Measurements from ENCODE around the gene ZNF808.
"Not testable (repeated sequence)": the region's sequence is repeated elsewhere in the genome, so short reads cannot be mapped to it uniquely, and the experiment has no call there.

ZNF808 gene

GRCh38 chr19:52527134-52527955, at the start of gene ZNF808:
Gene ZNF808, plus strand, starts transcription at chr19:52527668. Its CDS starts 15,617 bp downstream, at chr19:52543285.
- DNase-seq = peak; percentile 93 to 94

- DNase-seq = not testable (repeated sequence)
Observed at GRCh38 chr19:52484111-52484743, 43.2 kb upstream of the ZNF808 start.

- DNase-seq = not testable (repeated sequence)
Observed at GRCh38 chr19:52485064-52485463, 42.4 kb upstream of the ZNF808 start.

GRCh38 chr19:52485561-52486240, 41.8 kb upstream of the ZNF808 start:
- DNase-seq = not testable (repeated sequence)

GRCh38 chr19:52492201-52492993, 35.1 kb upstream of the ZNF808 start:
- DNase-seq = no peak

GRCh38 chr19:52492994-52493470, 34.4 kb upstream of the ZNF808 start:
- no peak for DNase-seq

- no peak for DNase-seq
Observed at GRCh38 chr19:52494518-52494917, 33.0 kb upstream of the ZNF808 start.

GRCh38 chr19:52498571-52498970, 28.9 kb upstream of the ZNF808 start:
- DNase-seq = no peak

- not testable (repeated sequence) for DNase-seq
Observed at GRCh38 chr19:52500474-52500873, 27.0 kb upstream of the ZNF808 start.

- DNase-seq = not testable (repeated sequence)
Observed at GRCh38 chr19:52500991-52501390, 26.5 kb upstream of the ZNF808 start.

GRCh38 chr19:52507266-52507665, 20.2 kb upstream of the ZNF808 start:
- no peak for DNase-seq

GRCh38 chr19:52516191-52516590, 11.3 kb upstream of the ZNF808 start:
- no peak for DNase-seq

GRCh38 chr19:52518646-52519045, 8.8 kb upstream of the ZNF808 start:
- no peak for DNase-seq

GRCh38 chr19:52519175-52519574, 8.3 kb upstream of the ZNF808 start:
- not testable (repeated sequence) for DNase-seq

- no peak for DNase-seq
Observed at GRCh38 chr19:52520013-52520412, 7.5 kb upstream of the ZNF808 start.

- no peak for DNase-seq
Observed at GRCh38 chr19:52522551-52522950, 4.9 kb upstream of the ZNF808 start.

- DNase-seq = no peak
Observed at GRCh38 chr19:52524086-52524485, 3.4 kb upstream of the ZNF808 start.

GRCh38 chr19:52527956-52528351, 486 bp downstream of the ZNF808 start:
- no peak for DNase-seq

GRCh38 chr19:52532480-52532879, 5.0 kb downstream of the ZNF808 start:
- DNase-seq = no peak

- DNase-seq = peak; percentile 48 to 67
Observed at GRCh38 chr19:52533901-52534300, 6.4 kb downstream of the ZNF808 start.

GRCh38 chr19:52535385-52535770, 7.9 kb downstream of the ZNF808 start:
- DNase-seq = not testable (repeated sequence)

GRCh38 chr19:52535771-52536447, 8.4 kb downstream of the ZNF808 start:
- peak; percentile 65 to 68 for DNase-seq
